HFFc6 (cell line): ENCODE data around the gene ELOVL2. TPM values are rescaled to one million over a fixed set of nuclear protein-coding genes. Genes with fewer than 3 reads are reported as not detected.
"Not testable (repeated sequence)": the region's sequence is repeated elsewhere in the genome, so short reads cannot be mapped to it uniquely, and the experiment has no call there.

Experiments
- DNase-seq: peaks from one replicate; pipeline ENCODE4 v3.0.0-alpha.2; 2018
- H3K27ac Mint-ChIP-seq: 2 replicates; pipeline ENCODE4 v1.8.0; 2020; ENCODE audit warnings: mild to moderate bottlenecking, mixed read lengths
- H3K27me3 Mint-ChIP-seq: 2 replicates; pipeline ENCODE4 v1.8.0; 2021; ENCODE audit warnings: mild to moderate bottlenecking, moderate library complexity, mixed read lengths; ENCODE audit not compliant: insufficient read depth
- H3K36me3 Mint-ChIP-seq: 2 replicates; pipeline ENCODE4 v1.8.0; 2021; ENCODE audit warnings: low read depth, mixed read lengths
- H3K4me1 Mint-ChIP-seq: 2 replicates; pipeline ENCODE4 v1.8.0; 2020; ENCODE audit warnings: low read depth, mixed read lengths
- H3K4me3 Mint-ChIP-seq: 2 replicates; pipeline ENCODE4 v1.8.0; 2020; ENCODE audit warnings: mild to moderate bottlenecking, moderate library complexity, mixed read lengths
- H3K9me3 Mint-ChIP-seq: 2 replicates; pipeline ENCODE4 v1.8.0; 2020; ENCODE audit warnings: mild to moderate bottlenecking, mixed read lengths
- long read RNA-seq: library from polyadenylated mRNA; unstranded; transcript quantifications from one replicate; pipeline ENCODE4 v2.0.0, GENCODE V29; 2019
- total RNA-seq, 6 experiments: library from RNA; stranded (reverse); fragmentation: NEBNext Ultra II Directional; extraction: Animal tissue kit (Norgen Biotek cat#: 25700); gene quantifications; 2 replicates in 1 of 6; 3 replicates in 5 of 6; pipeline ENCODE4 v1.2.3, GENCODE V29; 2021
- TF ChIP-seq, protein P1 (sequence below): fragments of 200-600 bp; sonication (generic); IDR thresholded peaks from 2 replicates; pipeline ENCODE4 v1.5.0; 2021; ENCODE audit warnings: antibody characterized with exemption, mild to moderate bottlenecking

Gene ELOVL2
- total RNA-seq = under 1 TPM in 3 of 6 experiments, not detected in 3; 0.05 to 0.09 (median 0.05) TPM
- long read RNA-seq = 0 reads

- DNase-seq = peak; percentile 2
- no peaks in the 10 kb centered on the region for H3K36me3 Mint-ChIP-seq
Observed at GRCh38 chr6:11043961-11044711, at the start of gene ELOVL2. Gene ELOVL2 (minus strand): TSS chr6:11044305. CDS start chr6:11044230, 75 bp downstream.

GRCh38 chr6:11093376-11093625 is 49.2 kb upstream of the ELOVL2 start:
- peak overlapping the region; percentile 87 for H3K27ac Mint-ChIP-seq
- H3K9me3 Mint-ChIP-seq = no peaks in the 10 kb centered on the region

More at GRCh38 chr6:11043961-11044711, at the start of gene ELOVL2:
- H3K4me3 Mint-ChIP-seq = peak within 1 kb of the TSS; percentile 76
- no peaks in the 10 kb centered on the region for H3K9me3 Mint-ChIP-seq
- TF ChIP-seq, protein P1, sequence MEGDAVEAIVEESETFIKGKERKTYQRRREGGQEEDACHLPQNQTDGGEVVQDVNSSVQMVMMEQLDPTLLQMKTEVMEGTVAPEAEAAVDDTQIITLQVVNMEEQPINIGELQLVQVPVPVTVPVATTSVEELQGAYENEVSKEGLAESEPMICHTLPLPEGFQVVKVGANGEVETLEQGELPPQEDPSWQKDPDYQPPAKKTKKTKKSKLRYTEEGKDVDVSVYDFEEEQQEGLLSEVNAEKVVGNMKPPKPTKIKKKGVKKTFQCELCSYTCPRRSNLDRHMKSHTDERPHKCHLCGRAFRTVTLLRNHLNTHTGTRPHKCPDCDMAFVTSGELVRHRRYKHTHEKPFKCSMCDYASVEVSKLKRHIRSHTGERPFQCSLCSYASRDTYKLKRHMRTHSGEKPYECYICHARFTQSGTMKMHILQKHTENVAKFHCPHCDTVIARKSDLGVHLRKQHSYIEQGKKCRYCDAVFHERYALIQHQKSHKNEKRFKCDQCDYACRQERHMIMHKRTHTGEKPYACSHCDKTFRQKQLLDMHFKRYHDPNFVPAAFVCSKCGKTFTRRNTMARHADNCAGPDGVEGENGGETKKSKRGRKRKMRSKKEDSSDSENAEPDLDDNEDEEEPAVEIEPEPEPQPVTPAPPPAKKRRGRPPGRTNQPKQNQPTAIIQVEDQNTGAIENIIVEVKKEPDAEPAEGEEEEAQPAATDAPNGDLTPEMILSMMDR = peak; percentile 68
- H3K4me1 Mint-ChIP-seq = peaks cover 9% of the 10 kb centered on the region; the same call in 1 of the 2 replicates
- peaks cover 19% of the 10 kb centered on the region for H3K27me3 Mint-ChIP-seq
- H3K27ac Mint-ChIP-seq = no peak within 1 kb of the TSS

GRCh38 chr6:11092668-11093375 is 48.7 kb upstream of the ELOVL2 start:
- Mint-ChIP-seq H3K4me3 (peak overlapping the region; percentile 94), H3K4me1 (peaks cover 27% of the 10 kb centered on the region), H3K36me3 (peaks cover 4% of the 10 kb centered on the region; the same call in 1 of the 2 replicates), H3K27me3 (no peaks in the 10 kb centered on the region), H3K27ac (peak overlapping the region; percentile 87), H3K9me3 (no peaks in the 10 kb centered on the region)
- no peak for DNase-seq
- TF ChIP-seq, protein P1 = no peak

More at GRCh38 chr6:11093376-11093625, 49.2 kb upstream of the ELOVL2 start:
- peaks cover 4% of the 10 kb centered on the region; the same call in 1 of the 2 replicates for H3K36me3 Mint-ChIP-seq
- H3K4me1 Mint-ChIP-seq = peaks cover 32% of the 10 kb centered on the region
- TF ChIP-seq, protein P1 = no peak
- H3K4me3 Mint-ChIP-seq = peak overlapping the region; percentile 94
- no peaks in the 10 kb centered on the region for H3K27me3 Mint-ChIP-seq
- DNase-seq = no peak

- H3K4me1 Mint-ChIP-seq = peaks cover 29% of the 10 kb centered on the region
- not testable (repeated sequence) for H3K4me3 Mint-ChIP-seq, H3K9me3 Mint-ChIP-seq, DNase-seq, H3K36me3 Mint-ChIP-seq, H3K27me3 Mint-ChIP-seq, H3K27ac Mint-ChIP-seq
Observed at GRCh38 chr6:11091141-11091540, 47.0 kb upstream of the ELOVL2 start.

DNA sequence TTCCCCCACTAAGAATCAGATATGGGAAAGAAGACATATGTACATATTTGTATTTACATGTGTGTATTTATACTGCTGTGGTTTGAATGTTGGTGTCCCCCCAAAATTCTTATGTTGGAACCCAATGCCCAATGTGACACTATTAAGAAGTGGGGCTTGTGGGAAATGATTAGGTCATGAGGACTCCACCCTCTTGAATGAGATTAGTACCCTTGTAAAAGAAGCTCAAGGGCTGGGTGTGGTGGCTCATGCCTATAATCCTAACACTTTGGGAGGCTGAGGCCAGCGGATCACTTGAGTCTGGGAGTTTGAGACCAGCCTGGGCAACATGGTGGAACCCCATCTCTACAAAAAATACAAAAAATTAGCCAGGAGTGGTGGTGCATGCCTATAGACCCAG is 45.6 kb upstream of the ELOVL2 start:
- DNase-seq = no peak
- TF ChIP-seq, protein P1 = no peak
- Mint-ChIP-seq H3K4me3 (no peak overlapping the region), H3K27me3 (no peaks in the 10 kb centered on the region), H3K36me3 (no peaks in the 10 kb centered on the region), H3K4me1 (peaks cover 20% of the 10 kb centered on the region), H3K27ac (no peak overlapping the region), H3K9me3 (no peaks in the 10 kb centered on the region)

- not testable (repeated sequence) for H3K9me3 Mint-ChIP-seq, H3K36me3 Mint-ChIP-seq
Observed at GRCh38 chr6:11087141-11087812, 43.2 kb upstream of the ELOVL2 start.

More at GRCh38 chr6:11087141-11087812, 43.2 kb upstream of the ELOVL2 start:
- not testable (repeated sequence) for DNase-seq, H3K4me3 Mint-ChIP-seq, H3K27me3 Mint-ChIP-seq, H3K27ac Mint-ChIP-seq
- H3K4me1 Mint-ChIP-seq = peaks cover 20% of the 10 kb centered on the region
